HT-29 (cell line): Measurements from ENCODE around the gene PRMT2. TPM values are rescaled to one million over a fixed set of nuclear protein-coding genes. Genes with fewer than 3 reads are reported as not detected.

Source experiments
- DNase-seq: peaks from one replicate; pipeline ENCODE4 v3.0.0-alpha.2; 2015; ENCODE audit warnings: low spot score
- total RNA-seq: library from RNA; depleted of rRNA; stranded (reverse); fragments of >200 nt; shearing (Covaris generic); gene quantifications from 2 replicates; pipeline ENCODE4 v1.2.3, GENCODE V29; 2014

PRMT2 gene
- total RNA-seq, 1 experiment from 2014 or later: 55.1 TPM

GRCh38 chr21:46641656-46642055, 6.2 kb downstream of the PRMT2 start:
- no peak for DNase-seq

- DNase-seq: no peak
Measured at GRCh38 chr21:46643379-46644177, 8.1 kb downstream of the PRMT2 start.

- no peak for DNase-seq
Measured at GRCh38 chr21:46645840-46646239, 10.4 kb downstream of the PRMT2 start.

GRCh38 chr21:46646541-46647154, 11.2 kb downstream of the PRMT2 start:
- no peak for DNase-seq

GRCh38 chr21:46648539-46648938, 13.1 kb downstream of the PRMT2 start:
- DNase-seq: no peak

GRCh38 chr21:46649356-46649755, 13.9 kb downstream of the PRMT2 start:
- no peak for DNase-seq

GRCh38 chr21:46650476-46651098, 15.1 kb downstream of the PRMT2 start:
- no peak for DNase-seq

- DNase-seq: no peak
Measured at GRCh38 chr21:46651121-46651520, 15.6 kb downstream of the PRMT2 start.

- no peak for DNase-seq
Measured at GRCh38 chr21:46655230-46655629, 19.8 kb downstream of the PRMT2 start.

GRCh38 chr21:46656820-46657219, 21.3 kb downstream of the PRMT2 start:
- no peak for DNase-seq

GRCh38 chr21:46660505-46660904, 25.0 kb downstream of the PRMT2 start:
- no peak for DNase-seq

- no peak for DNase-seq
Measured at GRCh38 chr21:46661211-46661625, 25.7 kb downstream of the PRMT2 start.

- no peak for DNase-seq
Measured at GRCh38 chr21:46661642-46662366, 26.3 kb downstream of the PRMT2 start.

- no peak for DNase-seq
Measured at GRCh38 chr21:46662367-46662654, 26.8 kb downstream of the PRMT2 start.

- no peak for DNase-seq
Measured at GRCh38 chr21:46662765-46663500, 27.5 kb downstream of the PRMT2 start.

- no peak for DNase-seq
Measured at GRCh38 chr21:46663754-46664153, 28.3 kb downstream of the PRMT2 start.

GRCh38 chr21:46664316-46664995, 29.0 kb downstream of the PRMT2 start:
- DNase-seq: no peak

- no peak for DNase-seq
Measured at GRCh38 chr21:46665566-46665965, 30.1 kb downstream of the PRMT2 start.

- DNase-seq: peak; percentile 4
Measured at GRCh38 chr21:46666941-46667740, 31.7 kb downstream of the PRMT2 start.

GRCh38 chr21:46667741-46668380, 32.4 kb downstream of the PRMT2 start:
- peak; percentile 3 for DNase-seq
